PC-9 (cell line): ENCODE results near the gene PDZD7.

ENCODE experiments used
- EZH2 ChIP-seq: fragments of 200-600 bp; sonication (generic); IDR thresholded peaks from 2 replicates; pipeline ENCODE4 v1.8.0; 2017; ENCODE audit warnings: antibody characterized with exemption, low read depth
- TF ChIP-seq, protein P1 (sequence below): fragments of 200-600 bp; sonication (generic); conservative IDR thresholded peaks from 2 replicates; pipeline ENCODE4 v1.6.1; 2017; ENCODE audit warnings: mixed run types, antibody characterized with exemption, mild to moderate bottlenecking, moderate library complexity

DNA sequence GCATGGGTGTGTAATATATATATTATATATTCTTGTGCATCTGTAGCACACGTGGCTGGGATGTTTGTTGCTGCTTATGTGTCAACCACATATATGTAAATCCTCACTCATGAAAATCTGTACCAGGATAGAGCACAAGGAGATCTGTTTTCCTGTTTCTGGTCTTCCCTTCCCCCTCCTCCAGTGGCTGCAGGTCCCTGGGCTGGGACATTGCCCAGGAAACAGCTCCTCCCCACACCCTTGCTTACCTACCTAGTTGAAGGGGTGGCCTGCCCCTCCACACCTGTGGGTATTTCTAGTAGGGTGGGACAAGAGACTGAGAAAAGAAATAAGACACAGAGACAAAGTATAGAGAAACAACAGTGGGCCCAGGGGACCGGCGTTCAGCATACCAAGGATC, 2.3 kb upstream of the PDZD7 start:
- TF ChIP-seq, protein P1, sequence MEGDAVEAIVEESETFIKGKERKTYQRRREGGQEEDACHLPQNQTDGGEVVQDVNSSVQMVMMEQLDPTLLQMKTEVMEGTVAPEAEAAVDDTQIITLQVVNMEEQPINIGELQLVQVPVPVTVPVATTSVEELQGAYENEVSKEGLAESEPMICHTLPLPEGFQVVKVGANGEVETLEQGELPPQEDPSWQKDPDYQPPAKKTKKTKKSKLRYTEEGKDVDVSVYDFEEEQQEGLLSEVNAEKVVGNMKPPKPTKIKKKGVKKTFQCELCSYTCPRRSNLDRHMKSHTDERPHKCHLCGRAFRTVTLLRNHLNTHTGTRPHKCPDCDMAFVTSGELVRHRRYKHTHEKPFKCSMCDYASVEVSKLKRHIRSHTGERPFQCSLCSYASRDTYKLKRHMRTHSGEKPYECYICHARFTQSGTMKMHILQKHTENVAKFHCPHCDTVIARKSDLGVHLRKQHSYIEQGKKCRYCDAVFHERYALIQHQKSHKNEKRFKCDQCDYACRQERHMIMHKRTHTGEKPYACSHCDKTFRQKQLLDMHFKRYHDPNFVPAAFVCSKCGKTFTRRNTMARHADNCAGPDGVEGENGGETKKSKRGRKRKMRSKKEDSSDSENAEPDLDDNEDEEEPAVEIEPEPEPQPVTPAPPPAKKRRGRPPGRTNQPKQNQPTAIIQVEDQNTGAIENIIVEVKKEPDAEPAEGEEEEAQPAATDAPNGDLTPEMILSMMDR = no peak
- TF ChIP-seq EZH2 = no peak
